NCI-H2029 treated with DMSO at 0.1 percent for 48 hours (cell line): ENCODE results near the gene METTL13.

ENCODE experiments used
- DNase-seq: peaks from one replicate; lab custom pipeline; 2025; lab: John Stamatoyannopoulos, UW

The METTL13 gene

GRCh38 chr1:171803045-171803444, 21.6 kb downstream of the METTL13 start:
- no peak for DNase-seq

GRCh38 chr1:171803461-171804022, 22.1 kb downstream of the METTL13 start:
- no peak for DNase-seq

GRCh38 chr1:171805395-171806115, 24.1 kb downstream of the METTL13 start:
- no peak for DNase-seq

GRCh38 chr1:171807556-171807955, 26.1 kb downstream of the METTL13 start:
- DNase-seq = no peak

- no peak for DNase-seq
Measured at GRCh38 chr1:171809834-171810233, 28.4 kb downstream of the METTL13 start.

- no peak for DNase-seq
Measured at GRCh38 chr1:171811672-171812071, 30.2 kb downstream of the METTL13 start.

- DNase-seq = no peak
Measured at GRCh38 chr1:171814692-171815091, 33.2 kb downstream of the METTL13 start.

- no peak for DNase-seq
Measured at GRCh38 chr1:171816300-171816901, 34.9 kb downstream of the METTL13 start.

- no peak for DNase-seq
Measured at GRCh38 chr1:171817511-171818265, 36.2 kb downstream of the METTL13 start.

GRCh38 chr1:171819946-171820345, 38.5 kb downstream of the METTL13 start:
- DNase-seq = no peak

GRCh38 chr1:171826973-171827372, 45.5 kb downstream of the METTL13 start:
- no peak for DNase-seq

GRCh38 chr1:171828794-171829193, 47.3 kb downstream of the METTL13 start:
- DNase-seq = no peak

GRCh38 chr1:171833091-171833825, 51.8 kb downstream of the METTL13 start:
- no peak for DNase-seq

- no peak for DNase-seq
Measured at GRCh38 chr1:171834821-171835220, 53.4 kb downstream of the METTL13 start.

GRCh38 chr1:171835891-171836290, 54.4 kb downstream of the METTL13 start:
- DNase-seq = no peak

GRCh38 chr1:171841050-171841910, 59.8 kb downstream of the METTL13 start, which contains the start of gene DNM3:
Gene DNM3 (plus strand): TSS chr1:171841498. CDS start chr1:171841657, 159 bp downstream.
- no peak for DNase-seq

GRCh38 chr1:171841931-171842761, 60.7 kb downstream of the METTL13 start:
- DNase-seq = no peak

- no peak for DNase-seq
Measured at GRCh38 chr1:171844381-171844780, 62.9 kb downstream of the METTL13 start.

- DNase-seq = no peak
Measured at GRCh38 chr1:171845998-171846397, 64.5 kb downstream of the METTL13 start.
